Esophagus muscularis mucosa (tissue), 4 donors: ENCODE measurements around the gene GGT5. TPM values are rescaled to one million over a fixed set of nuclear protein-coding genes. Genes with fewer than 3 reads are reported as not detected.
"Not testable (repeated sequence)": the region's sequence is repeated elsewhere in the genome, so short reads cannot be mapped to it uniquely, and the experiment has no call there.

Source experiments
- DNase-seq: peaks from one replicate; pipeline ENCODE4 v3.0.0-alpha.2; 2017; ENCODE audit errors: extremely low spot score
- H3K27ac ChIP-seq, 4 donors: fragments of 200-600 bp; sonication (generic); replicated peaks in 1 of 4; 1 replicate in 3 of 4; 2 replicates in 1 of 4; pipeline ENCODE4 v1.5.1; 2016 to 2019; ENCODE audit warnings: mild to moderate bottlenecking in 1 of 4
- H3K27me3 ChIP-seq, 4 donors: fragments of 200-600 bp; sonication (generic); one replicate each; pipeline versions ENCODE4 v1.5.1 to v1.6.0; 2016 to 2019
- H3K36me3 ChIP-seq, 4 donors: fragments of 200-600 bp; sonication (generic); one replicate each; pipeline ENCODE4 v1.5.1; 2016 to 2019
- H3K4me1 ChIP-seq, 4 donors: fragments of 200-600 bp; sonication (generic); one replicate each; pipeline ENCODE4 v1.5.1; 2016 to 2019
- H3K4me3 ChIP-seq, 4 donors: fragments of 200-600 bp; sonication (generic); 1 replicate in 2 of 4; 2 replicates in 2 of 4; pipeline ENCODE4 v1.5.1; 2016 to 2019; ENCODE audit warnings: mild to moderate bottlenecking in 4 of 4, moderate library complexity in 1 of 4
- H3K9me3 ChIP-seq, 4 donors: fragments of 200-600 bp; sonication (generic); 1 replicate in 3 of 4; 2 replicates in 1 of 4; pipeline ENCODE4 v1.5.1; 2016 to 2019
- EP300 ChIP-seq: sonication (generic); formaldehyde crosslinking; IDR thresholded peaks from one replicate; pipeline ENCODE4 v1.6.1; 2017; ENCODE audit warnings: antibody characterized with exemption
- POLR2A ChIP-seq: fragments of 450-650 bp; IDR thresholded peaks from one replicate; pipeline ENCODE4 v1.6.1; 2017; ENCODE audit warnings: antibody characterized with exemption, moderate library complexity, mild to moderate bottlenecking, low read depth
- POLR2AphosphoS5 ChIP-seq, 2 donors: sonication (generic); formaldehyde crosslinking; IDR thresholded peaks; one replicate each; pipeline ENCODE4 v1.6.1; 2017; ENCODE audit warnings: antibody characterized with exemption in 2 of 2
- WGBS: methylation state at CpG from one replicate; pipeline ENCODE4 v1.1.5; 2018; 5-methylcytosine and 5-hydroxymethylcytosine counted together
- intact Hi-C: fragments of 100-400 bp; cut with DNase I; formaldehyde crosslinking; loops from one replicate; pipeline ENCODE4 v1.15.1; 2023
- total RNA-seq, 4 donors: library from RNA; depleted of rRNA; stranded (reverse); fragments of >200 nt; gene quantifications; one replicate each; pipeline versions ENCODE4 v1.1.0 to v1.2.1, GENCODE V29; 2016
- TF ChIP-seq, protein P1 (sequence below), 3 experiments: fragments of 200-600 bp in 2 of 3; fragments of 450-650 bp in 1 of 3; sonication (generic) in 2 of 3; IDR thresholded peaks; one replicate each; pipeline ENCODE4 v1.5.1; 2017 to 2019; ENCODE audit warnings: antibody characterized with exemption in 3 of 3, mild to moderate bottlenecking in 2 of 3, moderate library complexity in 1 of 3

Gene GGT5, protein sequence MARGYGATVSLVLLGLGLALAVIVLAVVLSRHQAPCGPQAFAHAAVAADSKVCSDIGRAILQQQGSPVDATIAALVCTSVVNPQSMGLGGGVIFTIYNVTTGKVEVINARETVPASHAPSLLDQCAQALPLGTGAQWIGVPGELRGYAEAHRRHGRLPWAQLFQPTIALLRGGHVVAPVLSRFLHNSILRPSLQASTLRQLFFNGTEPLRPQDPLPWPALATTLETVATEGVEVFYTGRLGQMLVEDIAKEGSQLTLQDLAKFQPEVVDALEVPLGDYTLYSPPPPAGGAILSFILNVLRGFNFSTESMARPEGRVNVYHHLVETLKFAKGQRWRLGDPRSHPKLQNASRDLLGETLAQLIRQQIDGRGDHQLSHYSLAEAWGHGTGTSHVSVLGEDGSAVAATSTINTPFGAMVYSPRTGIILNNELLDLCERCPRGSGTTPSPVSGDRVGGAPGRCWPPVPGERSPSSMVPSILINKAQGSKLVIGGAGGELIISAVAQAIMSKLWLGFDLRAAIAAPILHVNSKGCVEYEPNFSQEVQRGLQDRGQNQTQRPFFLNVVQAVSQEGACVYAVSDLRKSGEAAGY
- 10 to 100 TPM; 15.4 to 59.2 (median 37.2) TPM for total RNA-seq

DNA sequence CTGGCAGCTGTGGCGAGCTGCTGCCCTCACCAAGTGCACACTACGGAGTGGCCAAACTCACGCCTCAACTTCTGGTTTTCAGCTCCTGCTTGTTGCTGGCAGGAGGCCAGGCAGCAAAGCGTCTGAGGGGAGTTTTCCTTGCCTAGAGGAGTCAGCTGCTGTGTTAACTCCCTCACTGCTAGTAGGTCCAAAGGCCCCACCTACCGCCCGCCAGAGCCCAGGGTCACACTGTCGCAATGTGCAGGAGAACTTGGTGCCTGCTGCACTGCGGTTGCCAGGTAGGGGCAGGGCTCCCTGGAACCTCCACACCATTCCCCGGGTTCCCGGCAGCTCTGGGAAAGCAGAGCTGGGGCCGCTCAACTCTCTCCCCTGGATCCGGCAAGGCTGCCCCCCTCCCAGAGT is at the start of gene GGT5:
Gene GGT5, minus strand, starts transcription at position 53 of the 402 bp plus-strand sequence. CDS start 357 bp downstream, outside the sequence.
- peak within 1 kb of the TSS; percentile 68 to 86 (median 79) for H3K27ac ChIP-seq
- H3K9me3 ChIP-seq, DNase-seq, H3K36me3 ChIP-seq, H3K27me3 ChIP-seq: not testable (repeated sequence)
- TF ChIP-seq POLR2AphosphoS5 (IDR thresholded peaks at IDR 0.05): peak in 1 of 2 donors; percentile 56
- intact Hi-C loops: loop anchor here (10.0 kb wide), 1 partner anchor 290 kb away; no protein-coding TSS in a partner anchor
- peak within 1 kb of the TSS; percentile 37 to 60 (median 44) for H3K4me3 ChIP-seq
- WGBS: no CpG with 5 or more reads among the region's 12 CpGs
- peaks cover 35 to 56% (median 53%) of the 10 kb centered on the region in 4 donors for H3K4me1 ChIP-seq

DNA sequence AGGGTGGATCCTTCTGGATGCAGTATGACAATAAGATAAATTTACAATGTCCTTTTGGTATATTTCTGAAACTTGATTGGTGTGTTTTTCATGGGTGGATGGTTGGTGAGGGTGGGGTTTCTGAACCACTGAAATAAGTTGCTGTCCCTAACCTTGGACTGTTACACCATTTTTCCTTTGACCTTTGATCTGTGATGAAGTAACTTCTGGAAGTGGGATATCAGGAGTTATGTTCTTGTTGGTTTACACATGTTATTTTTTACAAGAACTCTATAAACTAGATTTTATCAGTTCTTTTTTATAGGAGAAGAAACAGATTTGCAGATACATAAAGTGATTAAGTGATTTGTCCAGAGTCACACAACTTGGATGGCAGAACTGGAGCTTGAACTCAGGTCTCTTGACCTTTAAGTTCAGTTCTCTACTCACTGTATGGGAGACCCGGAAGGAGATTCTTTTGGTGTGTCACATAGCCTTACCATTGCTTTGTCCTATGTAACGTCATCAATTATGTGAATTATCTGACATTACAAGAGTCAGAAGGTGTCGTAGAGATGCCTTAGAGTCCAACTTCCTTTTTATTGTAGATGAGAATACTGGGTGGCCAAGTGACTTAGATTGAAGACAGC is 47.4 kb upstream of the GGT5 start:
- H3K4me3 ChIP-seq, intact Hi-C loops, DNase-seq, H3K9me3 ChIP-seq, H3K27me3 ChIP-seq, H3K36me3 ChIP-seq: not testable (repeated sequence)
- 96% methylated on average over 3 of the region's 3 CpGs for WGBS
- H3K27ac ChIP-seq: peak overlapping the region; percentile 77 to 87 (median 84)
- peaks cover 63 to 84% (median 80%) of the 10 kb centered on the region in 4 donors for H3K4me1 ChIP-seq

DNA sequence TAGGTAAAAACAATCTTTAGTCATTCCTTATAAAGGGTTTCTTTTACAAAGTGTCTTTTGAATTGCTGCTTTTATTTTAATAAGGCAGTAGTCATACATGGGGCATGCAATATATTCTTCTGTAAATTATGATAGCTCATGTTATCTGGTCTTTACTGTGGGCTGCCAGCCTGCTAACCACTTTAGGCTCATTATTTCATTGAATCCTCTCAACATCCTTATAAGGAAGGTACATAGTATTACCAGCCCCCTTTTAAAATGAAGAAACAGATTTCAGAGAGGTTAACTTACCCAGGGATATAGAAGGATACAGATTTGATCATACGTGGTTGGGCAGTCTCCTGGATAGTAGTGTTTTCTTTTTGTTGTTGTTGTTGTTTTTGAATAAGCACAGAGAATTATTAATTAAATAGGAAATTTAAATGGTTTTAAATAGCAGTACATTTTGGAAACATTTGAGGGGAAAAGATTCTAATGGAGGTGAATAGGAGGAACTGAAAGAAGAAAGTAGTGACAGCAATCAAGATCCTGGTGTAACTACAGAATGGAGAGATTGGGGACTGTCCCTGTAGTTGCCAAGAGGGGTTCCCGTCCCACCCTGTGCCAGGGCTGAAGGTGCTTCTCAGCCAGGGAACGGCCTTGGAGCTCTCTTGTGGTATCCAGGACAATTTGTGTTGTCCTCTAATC is 46.8 kb upstream of the GGT5 start:
- intact Hi-C loops: no loop called here
- Histone ChIP-seq H3K4me3 (no peak overlapping the region), H3K27ac (peak overlapping the region; percentile 77 to 87 (median 84)), H3K4me1 (peaks cover 66 to 91% (median 86%) of the 10 kb centered on the region in 4 donors), H3K27me3 (no peaks in the 10 kb centered on the region), H3K36me3 (no peaks in the 10 kb centered on the region), H3K9me3 (no peaks in the 10 kb centered on the region)
- 74% methylated on average over 3 of the region's 3 CpGs for WGBS
- TF ChIP-seq POLR2AphosphoS5 (IDR thresholded peaks at IDR 0.05) (no peak), EP300 (no peak), POLR2A (no peak)
- TF ChIP-seq, protein P1, sequence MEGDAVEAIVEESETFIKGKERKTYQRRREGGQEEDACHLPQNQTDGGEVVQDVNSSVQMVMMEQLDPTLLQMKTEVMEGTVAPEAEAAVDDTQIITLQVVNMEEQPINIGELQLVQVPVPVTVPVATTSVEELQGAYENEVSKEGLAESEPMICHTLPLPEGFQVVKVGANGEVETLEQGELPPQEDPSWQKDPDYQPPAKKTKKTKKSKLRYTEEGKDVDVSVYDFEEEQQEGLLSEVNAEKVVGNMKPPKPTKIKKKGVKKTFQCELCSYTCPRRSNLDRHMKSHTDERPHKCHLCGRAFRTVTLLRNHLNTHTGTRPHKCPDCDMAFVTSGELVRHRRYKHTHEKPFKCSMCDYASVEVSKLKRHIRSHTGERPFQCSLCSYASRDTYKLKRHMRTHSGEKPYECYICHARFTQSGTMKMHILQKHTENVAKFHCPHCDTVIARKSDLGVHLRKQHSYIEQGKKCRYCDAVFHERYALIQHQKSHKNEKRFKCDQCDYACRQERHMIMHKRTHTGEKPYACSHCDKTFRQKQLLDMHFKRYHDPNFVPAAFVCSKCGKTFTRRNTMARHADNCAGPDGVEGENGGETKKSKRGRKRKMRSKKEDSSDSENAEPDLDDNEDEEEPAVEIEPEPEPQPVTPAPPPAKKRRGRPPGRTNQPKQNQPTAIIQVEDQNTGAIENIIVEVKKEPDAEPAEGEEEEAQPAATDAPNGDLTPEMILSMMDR (IDR thresholded peaks at IDR 0.05): no peak
- DNase-seq: no peak

DNA sequence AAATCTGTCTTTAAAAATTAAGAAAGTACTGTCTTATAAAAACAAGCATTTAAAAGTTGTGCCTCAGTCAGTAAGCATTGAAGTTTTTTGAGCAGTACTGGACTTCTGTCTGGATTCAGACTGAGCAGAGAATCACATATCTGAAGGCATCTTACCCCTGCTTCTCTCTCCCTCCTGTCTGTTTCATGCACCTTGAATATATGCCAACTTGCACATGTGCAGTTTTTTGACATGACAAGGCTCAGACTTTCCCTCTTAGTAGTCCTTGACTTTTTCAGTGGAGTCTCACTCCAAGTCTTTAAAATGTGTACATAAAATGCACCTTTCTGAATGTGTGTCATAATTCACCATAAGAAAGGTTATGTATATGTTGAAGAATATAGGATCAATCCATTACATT is 45.6 kb upstream of the GGT5 start:
- Histone ChIP-seq H3K27ac (peak overlapping the region; percentile 77 to 87 (median 84)), H3K36me3 (no peaks in the 10 kb centered on the region), H3K27me3 (no peaks in the 10 kb centered on the region), H3K4me1 (peaks cover 75 to 92% (median 86%) of the 10 kb centered on the region in 4 donors), H3K9me3 (no peaks in the 10 kb centered on the region), H3K4me3 (peak overlapping the region in 1 of 4 donors; percentile 28)
- TF ChIP-seq POLR2AphosphoS5 (IDR thresholded peaks at IDR 0.05) (no peak), POLR2A (no peak), EP300 (no peak)
- TF ChIP-seq, protein P1 (IDR thresholded peaks at IDR 0.05): no peak
- DNase-seq: no peak
- intact Hi-C loops: no loop called here

DNA sequence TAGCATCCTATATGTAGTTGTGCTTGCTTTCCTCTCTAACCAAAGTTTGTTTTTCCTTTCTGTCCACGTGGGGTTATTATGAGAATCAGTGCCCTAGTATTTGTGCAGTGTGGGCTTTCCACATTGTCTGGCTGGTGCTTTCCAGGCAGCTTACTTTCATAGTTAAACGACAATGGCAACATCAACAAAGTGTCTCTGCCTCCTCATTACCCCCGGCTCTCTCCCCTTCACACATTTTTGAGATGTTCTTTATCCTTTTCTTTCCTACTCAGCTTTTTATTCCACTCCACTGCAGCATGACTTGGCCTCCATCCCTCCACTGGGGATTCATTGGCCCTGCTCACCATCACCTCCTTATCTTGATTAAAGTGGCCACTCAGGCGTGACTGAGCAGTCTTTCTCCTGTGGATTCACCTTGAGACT is 44.9 kb upstream of the GGT5 start:
- no peak for DNase-seq
- intact Hi-C loops: no loop called here
- H3K4me1 ChIP-seq: peaks cover 80 to 93% (median 91%) of the 10 kb centered on the region in 4 donors
- peak overlapping the region; percentile 77 to 87 (median 84) for H3K27ac ChIP-seq
- H3K36me3 ChIP-seq: no peaks in the 10 kb centered on the region
- no peaks in the 10 kb centered on the region for H3K27me3 ChIP-seq
- 10% methylated on average over 4 of the region's 4 CpGs for WGBS
- H3K4me3 ChIP-seq: peak overlapping the region in 3 of 4 donors; percentile 3 to 28 (median 11)
- TF ChIP-seq, protein P1 (IDR thresholded peaks at IDR 0.05): no peak
- no peak for TF ChIP-seq POLR2A
- TF ChIP-seq POLR2AphosphoS5 (IDR thresholded peaks at IDR 0.05): no peak
- TF ChIP-seq EP300: no peak
- no peaks in the 10 kb centered on the region for H3K9me3 ChIP-seq
